HG03196 (cell line): ENCODE data around the gene GTF3C5.
"Not testable (repeated sequence)": the region's sequence is repeated elsewhere in the genome, so short reads cannot be mapped to it uniquely, and the experiment has no call there.

Source experiments
- ATAC-seq: cut with Tn5 transposase; IDR thresholded peaks from one replicate; pipeline ENCODE4 v1.9.1; 2021; ENCODE audit not compliant: unreplicated experiment

Gene GTF3C5

DNA sequence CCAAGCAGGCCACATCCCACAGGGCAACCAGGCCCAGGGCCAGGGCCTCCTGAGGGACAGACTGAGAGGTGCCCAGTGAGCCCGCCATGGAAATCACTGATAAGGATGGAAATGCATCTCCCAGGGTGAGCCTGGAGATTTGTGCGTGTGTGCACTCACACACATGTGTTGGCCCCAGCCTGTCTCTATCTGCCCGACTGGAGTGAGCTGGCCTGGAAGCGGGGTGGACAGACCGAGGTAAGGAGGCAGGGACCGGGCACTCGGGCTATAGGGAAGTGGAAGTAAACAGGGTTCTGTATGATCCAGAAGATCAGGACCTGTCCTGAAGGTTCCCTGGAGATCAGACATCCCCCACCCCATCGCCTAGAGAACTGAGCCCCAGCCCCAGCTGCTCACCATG lies 34.9 kb upstream of the GTF3C5 start:
- no peak for ATAC-seq

GRCh38 chr9:132996526-132996925 lies 34.3 kb upstream of the GTF3C5 start:
- no peak for ATAC-seq

DNA sequence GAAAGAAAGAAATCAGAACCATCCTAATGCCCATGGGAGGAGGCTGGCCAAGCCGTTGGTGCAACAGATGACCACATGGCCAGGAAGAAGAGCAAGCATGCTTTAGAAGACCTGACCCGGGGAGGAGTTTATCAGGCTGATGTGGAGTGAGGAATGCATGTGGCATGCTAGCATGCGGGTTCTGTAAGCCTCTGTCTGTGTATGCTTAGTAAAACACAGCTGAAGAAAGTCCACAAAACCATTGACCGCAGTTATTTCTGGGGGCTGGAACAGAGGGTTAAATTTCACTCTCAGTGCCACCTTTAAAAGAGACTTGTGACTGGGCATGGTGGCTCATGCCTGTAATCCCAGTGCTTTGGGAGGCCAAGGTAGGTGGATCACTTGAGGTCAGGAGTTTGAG lies 33.2 kb upstream of the GTF3C5 start:
- no peak for ATAC-seq

DNA sequence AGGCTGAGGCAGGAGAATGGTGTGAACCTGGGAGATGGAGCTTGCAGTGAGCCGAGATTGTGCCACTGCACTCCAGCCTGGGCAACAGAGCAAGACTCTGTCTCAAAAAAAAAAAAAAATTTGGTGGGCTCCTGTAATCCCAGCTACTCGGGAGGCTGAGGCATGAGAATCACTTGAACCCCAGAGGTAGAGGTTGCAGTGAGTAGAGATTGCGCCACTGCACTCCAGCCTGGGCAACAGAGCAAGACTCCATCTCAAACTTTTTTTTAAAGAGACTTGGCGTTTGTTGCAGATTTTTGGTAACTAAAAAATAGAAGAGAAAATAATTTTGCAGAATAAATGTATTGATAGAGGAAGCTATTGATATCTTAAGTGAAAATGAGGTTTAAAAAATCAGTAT lies 32.6 kb upstream of the GTF3C5 start:
- ATAC-seq, result not testable (repeated sequence)

- ATAC-seq, result no peak
Observed at GRCh38 chr9:132998831-132999635, 31.8 kb upstream of the GTF3C5 start.

DNA sequence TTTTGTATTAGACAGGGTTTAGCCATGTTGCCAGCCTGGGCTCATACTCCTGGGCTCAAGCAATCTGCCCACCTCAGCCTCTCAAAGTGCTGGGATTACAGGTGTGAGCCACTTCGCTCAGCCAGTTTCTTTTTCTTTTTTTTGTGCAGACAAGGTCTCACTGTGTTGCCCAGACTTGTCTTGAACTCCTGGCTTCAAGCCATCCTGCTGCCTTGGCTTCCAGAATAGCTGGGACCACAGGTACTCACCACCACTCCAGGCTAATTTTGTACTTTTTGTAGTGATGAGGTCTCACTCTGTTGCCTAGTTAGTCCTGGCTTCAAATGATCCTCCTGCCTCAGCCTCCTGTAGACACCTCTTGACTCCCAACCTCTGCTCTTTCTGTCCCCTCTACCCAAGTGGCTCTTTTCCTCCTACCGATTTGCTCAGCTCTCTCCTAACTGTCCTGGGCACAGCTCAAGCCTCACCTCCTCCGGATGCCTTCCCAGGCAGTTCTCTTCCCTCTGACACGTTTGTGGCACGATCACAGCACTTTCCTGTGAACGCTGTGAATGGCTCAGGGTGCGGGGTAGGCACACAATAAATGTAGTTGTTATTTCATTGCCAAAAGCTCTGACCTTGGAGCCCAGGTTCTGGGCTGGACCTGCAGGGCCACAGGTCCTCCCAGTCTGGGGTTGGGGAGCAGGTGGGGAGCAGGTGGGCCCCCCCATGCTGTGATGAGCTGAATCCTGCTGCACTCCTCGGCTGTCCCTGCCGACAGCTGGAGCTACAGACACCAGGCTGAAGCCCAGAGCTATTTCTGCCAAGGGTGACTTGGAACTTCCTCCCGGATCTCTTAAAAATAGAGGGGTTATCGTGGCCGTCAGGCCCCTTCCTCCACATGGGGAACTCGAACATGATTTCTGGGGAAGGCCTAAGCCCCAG lies 28.4 kb upstream of the GTF3C5 start:
- no peak for ATAC-seq

- ATAC-seq, result no peak
Observed at GRCh38 chr9:133003071-133003461, 27.7 kb upstream of the GTF3C5 start.

DNA sequence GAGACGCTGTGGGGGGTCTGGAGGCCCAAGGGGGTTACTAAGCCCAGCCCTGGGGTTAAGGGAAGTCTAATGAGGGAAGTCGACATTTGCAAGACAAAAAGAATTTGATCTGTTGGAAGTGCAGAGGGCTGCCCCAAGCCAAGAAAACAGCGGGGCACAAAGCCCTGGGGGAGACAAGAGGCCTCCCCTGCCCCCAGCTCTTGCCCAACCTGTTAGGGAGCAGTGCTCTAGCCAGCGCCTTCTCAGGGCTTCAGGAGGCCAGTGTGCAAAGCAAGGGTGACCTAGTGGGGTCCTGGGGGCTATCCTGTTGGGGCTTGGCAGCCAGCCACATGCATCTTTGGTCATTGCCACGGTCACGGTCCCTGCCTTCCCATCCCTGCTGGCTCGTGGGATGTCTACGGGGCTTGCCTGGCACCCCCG lies 27.1 kb upstream of the GTF3C5 start:
- ATAC-seq, result no peak

GRCh38 chr9:133004091-133004998 lies 26.5 kb upstream of the GTF3C5 start:
- no peak for ATAC-seq

GRCh38 chr9:133004999-133005760 lies 25.6 kb upstream of the GTF3C5 start:
- no peak for ATAC-seq

DNA sequence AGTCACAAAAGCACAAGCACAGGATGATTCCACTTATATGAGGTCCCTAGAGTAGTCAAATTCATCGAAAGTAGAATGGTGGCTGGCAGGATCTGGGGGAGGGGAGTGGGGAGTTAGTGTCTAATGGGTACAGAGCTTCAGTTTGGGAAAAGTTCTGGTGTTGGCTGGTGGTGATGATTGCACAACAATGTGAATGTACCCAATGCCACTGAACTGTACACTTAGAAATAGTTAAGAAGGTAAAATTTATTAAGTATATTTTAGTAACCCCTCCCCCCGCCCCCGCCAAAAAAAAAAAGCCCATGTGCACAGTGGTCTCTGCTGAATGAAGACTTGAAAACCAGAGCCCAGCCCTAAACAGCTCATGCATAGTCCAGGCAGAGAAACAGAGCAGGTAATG lies 24.8 kb upstream of the GTF3C5 start:
- ATAC-seq, result no peak

DNA sequence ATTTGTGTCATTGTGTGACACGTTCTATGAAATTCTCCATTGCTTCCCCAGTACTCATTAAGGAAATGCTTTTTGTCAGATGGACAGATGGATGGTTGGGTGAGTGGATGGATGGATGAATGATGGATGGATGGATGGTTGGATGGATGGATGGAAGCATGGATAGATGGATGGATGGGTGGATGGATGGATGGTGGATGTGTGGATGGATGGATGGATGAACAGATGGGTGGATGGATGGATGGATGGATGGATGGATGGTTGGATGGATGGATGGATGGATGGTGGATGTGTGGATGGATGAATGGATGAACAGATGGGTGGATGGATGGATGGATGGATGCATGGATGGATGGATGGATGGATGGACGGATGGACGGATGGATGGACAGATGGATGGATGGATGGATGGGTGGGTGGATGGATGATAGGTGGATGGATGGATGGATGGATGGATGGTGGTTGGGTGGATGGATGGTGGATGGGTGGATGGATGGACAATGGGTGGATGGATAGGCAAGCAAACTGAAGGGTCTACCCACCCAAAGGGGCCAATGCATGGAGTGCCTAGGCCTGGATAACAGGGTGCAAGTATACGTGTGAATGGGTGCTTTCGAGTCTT lies 24.0 kb upstream of the GTF3C5 start:
- ATAC-seq, result no peak

GRCh38 chr9:133008406-133008805 lies 22.4 kb upstream of the GTF3C5 start:
- no peak for ATAC-seq

- no peak for ATAC-seq
Observed at GRCh38 chr9:133008824-133009223, 22.0 kb upstream of the GTF3C5 start.

- ATAC-seq, result no peak
Observed at GRCh38 chr9:133009906-133010582, 20.8 kb upstream of the GTF3C5 start.

GRCh38 chr9:133014696-133015095 lies 16.1 kb upstream of the GTF3C5 start:
- ATAC-seq, result no peak

DNA sequence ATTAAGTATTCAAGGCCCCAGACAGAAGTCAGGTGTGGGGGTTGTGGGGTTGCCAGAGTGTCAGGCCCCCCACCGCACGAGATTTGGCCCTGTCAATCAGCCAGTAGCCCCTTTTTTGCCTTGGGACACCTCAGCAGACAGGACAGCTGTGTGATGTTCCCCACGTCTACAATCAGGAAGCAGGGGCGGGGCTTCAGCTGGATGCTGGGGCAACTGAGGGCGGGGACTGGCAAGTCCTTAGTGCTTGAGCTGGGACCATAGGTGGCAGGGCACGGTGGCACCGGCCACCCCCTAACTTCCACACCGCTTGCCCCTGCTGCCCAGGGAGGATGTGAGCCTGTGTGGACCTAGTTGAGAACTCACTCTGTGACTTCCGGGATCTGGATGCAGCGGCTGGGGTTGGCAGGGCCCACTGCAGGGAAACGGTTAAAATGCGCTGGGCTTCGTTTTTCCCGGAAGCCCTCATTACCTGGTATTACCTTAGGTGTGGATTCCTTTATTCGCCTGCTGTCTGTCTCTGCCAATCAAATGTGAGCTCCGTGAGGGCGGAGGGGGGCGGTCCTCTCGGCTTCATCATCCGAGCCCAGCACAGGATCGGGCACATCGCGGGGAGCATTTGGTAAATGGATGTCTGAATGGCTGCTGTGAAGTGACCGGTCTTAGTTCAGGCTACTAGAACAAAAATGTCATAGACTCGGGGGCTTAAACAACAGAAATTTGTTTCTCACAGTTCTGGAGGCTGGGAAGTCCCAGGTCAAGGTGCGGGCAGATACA lies 7.5 kb upstream of the GTF3C5 start:
- ATAC-seq, result no peak

DNA sequence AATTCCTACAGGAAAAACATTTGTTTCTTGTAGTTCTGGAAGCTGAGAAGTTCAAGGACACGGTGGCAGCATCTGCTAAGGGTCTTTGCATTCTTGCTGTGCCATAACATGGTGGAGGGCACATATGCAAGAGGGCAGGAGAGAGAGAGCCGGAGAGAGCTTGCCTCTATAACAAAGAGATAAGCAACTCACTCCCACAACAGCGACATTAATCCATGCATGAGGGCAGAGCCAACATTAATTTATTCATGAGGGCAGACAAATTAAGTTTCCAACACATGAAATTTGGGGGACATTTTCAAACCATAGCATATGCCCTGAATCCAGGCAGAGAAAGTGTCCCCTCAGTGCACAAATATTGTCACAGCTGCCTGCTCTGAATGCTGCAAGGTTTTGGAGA lies 4.4 kb upstream of the GTF3C5 start:
- no peak for ATAC-seq

- ATAC-seq, result no peak
Observed at GRCh38 chr9:133027134-133027533, 3.7 kb upstream of the GTF3C5 start.
